K562 (cell line): ENCODE measurements around the gene HJV.
"Not testable (repeated sequence)": the region's sequence is repeated elsewhere in the genome, so short reads cannot be mapped to it uniquely, and the experiment has no call there.

Experiments
- JUNB ChIP-seq: fragments of 450-650 bp; formaldehyde crosslinking; conservative IDR thresholded peaks from 2 replicates; pipeline ENCODE4 v1.4.0; 2020; ENCODE audit warnings: mild to moderate bottlenecking
- KDM4B ChIP-seq, 2 experiments: fragments of 450-650 bp in 1 of 2; sonication (generic) in 1 of 2; IDR thresholded peaks; 2 replicates each; pipeline ENCODE4 v1.6.1; 2016 to 2017; ENCODE audit warnings: borderline replicate concordance in 2 of 2, antibody characterized with exemption in 1 of 2, low read depth in 1 of 2, mild to moderate bottlenecking in 1 of 2
- TOE1 ChIP-seq, 2 experiments: fragments of 450-650 bp in 1 of 2; sonication (generic) in 1 of 2; formaldehyde crosslinking in 1 of 2; IDR thresholded peaks; 2 replicates each; pipeline versions ENCODE4 v1.7.1 to v1.8.0; 2016 to 2022; ENCODE audit warnings: borderline replicate concordance in 2 of 2, mild to moderate bottlenecking in 2 of 2, antibody characterized with exemption in 1 of 2, inconsistent platforms in 1 of 2, low read depth in 1 of 2, missing genetic modification reagents in 1 of 2, moderate library complexity in 1 of 2
- ZFP91 ChIP-seq: sonication (generic); formaldehyde crosslinking; IDR thresholded peaks from 2 replicates; pipeline ENCODE4 v1.8.0; 2022; ENCODE audit warnings: mild to moderate bottlenecking, missing genetic modification reagents
- ZNF766 ChIP-seq: fragments of 200-800 bp; sonication (Bioruptor generic); conservative IDR thresholded peaks from 2 replicates; pipeline ENCODE4 v1.6.1; 2016; ENCODE audit warnings: missing genetic modification characterization, missing compliant biosample characterization

DNA sequence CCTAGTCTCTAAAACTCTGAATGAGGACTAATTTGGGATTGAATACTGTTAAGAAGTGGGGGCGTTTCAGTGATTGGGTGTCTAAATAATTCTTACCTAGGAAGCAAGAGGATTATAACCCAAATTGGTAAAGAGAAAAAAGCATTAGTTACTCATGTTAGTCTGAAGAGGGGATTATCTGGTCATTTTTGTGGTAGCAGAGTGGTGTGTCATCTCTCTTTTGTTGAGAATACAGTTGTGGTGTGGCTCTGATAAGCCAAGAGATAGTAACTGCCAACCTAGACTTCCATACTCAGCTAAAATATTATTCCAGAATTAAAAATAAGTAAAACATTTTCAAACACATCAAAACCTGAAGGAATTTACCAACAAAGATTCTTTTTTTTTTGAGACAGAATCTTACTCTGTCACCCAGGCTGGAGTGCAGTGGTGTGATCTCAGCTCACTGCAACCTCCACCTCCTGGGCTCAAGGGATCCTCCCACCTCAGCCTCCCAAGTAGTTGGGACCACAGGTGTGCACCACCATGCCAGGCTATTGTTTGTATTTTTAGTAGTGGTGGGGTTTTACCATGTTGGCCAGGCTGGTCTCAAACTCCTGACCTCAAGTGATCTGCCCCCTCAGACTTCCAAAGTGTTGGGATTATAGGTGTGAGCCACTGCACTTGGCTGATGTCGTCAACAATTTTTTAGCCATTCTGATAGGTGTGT is 4.4 kb upstream of the HJV start:
- TF ChIP-seq ZNF766 (CRISPR knock-in tag); KDM4B (IDR thresholded peaks at IDR 0.05; ENCODE audit: borderline replicate concordance in 2 of 2, low read depth in 1 of 2); ZFP91 (CRISPR knock-in tag); TOE1 (IDR thresholded peaks at IDR 0.05; ENCODE audit: borderline replicate concordance); TOE1 (CRISPR knock-in tag; IDR thresholded peaks at IDR 0.05; ENCODE audit: borderline replicate concordance, low read depth); JUNB (CRISPR knock-in tag): not testable (repeated sequence)
